ENCODE measurements around the gene EPS8L3.
"Not testable (repeated sequence)": the region's sequence is repeated elsewhere in the genome, so short reads cannot be mapped to it uniquely, and the experiment has no call there.

EPS8L3 gene

GRCh38 chr1:109763646-109764415 lies at the start of gene EPS8L3:
Gene EPS8L3 (minus strand): TSS chr1:109763923. CDS start chr1:109761749, 2,174 bp downstream.
- DNase-seq: no peak

- no peak for DNase-seq
Observed at GRCh38 chr1:109812691-109813393, 49.1 kb upstream of the EPS8L3 start.

GRCh38 chr1:109808703-109809102 lies 45.0 kb upstream of the EPS8L3 start:
- no peak for DNase-seq

GRCh38 chr1:109807822-109808680 lies 44.3 kb upstream of the EPS8L3 start:
- DNase-seq: no peak

GRCh38 chr1:109807402-109807801 lies 43.7 kb upstream of the EPS8L3 start:
- DNase-seq: no peak

- DNase-seq: no peak
Observed at GRCh38 chr1:109806733-109807400, 43.1 kb upstream of the EPS8L3 start.

GRCh38 chr1:109805486-109806165 lies 41.9 kb upstream of the EPS8L3 start:
- no peak for DNase-seq

- no peak for DNase-seq
Observed at GRCh38 chr1:109804660-109805059, 40.9 kb upstream of the EPS8L3 start.

- no peak for DNase-seq
Observed at GRCh38 chr1:109803901-109804331, 40.2 kb upstream of the EPS8L3 start.

- DNase-seq: no peak
Observed at GRCh38 chr1:109802901-109803561, 39.3 kb upstream of the EPS8L3 start.

- DNase-seq: no peak
Observed at GRCh38 chr1:109802136-109802900, 38.6 kb upstream of the EPS8L3 start.

- DNase-seq: no peak
Observed at GRCh38 chr1:109801791-109802135, 38.0 kb upstream of the EPS8L3 start.

- no peak for DNase-seq
Observed at GRCh38 chr1:109800291-109800690, 36.6 kb upstream of the EPS8L3 start.

- no peak for DNase-seq
Observed at GRCh38 chr1:109799445-109799844, 35.7 kb upstream of the EPS8L3 start.

- DNase-seq: not testable (repeated sequence)
Observed at GRCh38 chr1:109797303-109797595, 33.5 kb upstream of the EPS8L3 start.

GRCh38 chr1:109796484-109797302 lies 33.0 kb upstream of the EPS8L3 start:
- no peak for DNase-seq

GRCh38 chr1:109794319-109795132 lies 30.8 kb upstream of the EPS8L3 start:
- no peak for DNase-seq

- DNase-seq: peak; percentile 93
Observed at GRCh38 chr1:109793486-109794318, 30.0 kb upstream of the EPS8L3 start.

Measured in NCI-H1436 treated with DMSO at 0.1 percent for 48 hours (cell line).